GM12878 (cell line): Measurements from ENCODE around the gene HACE1. TPM values are rescaled to one million over a fixed set of nuclear protein-coding genes. Genes with fewer than 3 reads are reported as not detected.
"Not testable (repeated sequence)": the region's sequence is repeated elsewhere in the genome, so short reads cannot be mapped to it uniquely, and the experiment has no call there.

Experiments
- ATAC-seq: fragments of 200-7000 bp; cut with Tn5 transposase; 3 replicates; pipeline ENCODE4 v1.9.1; 2020; ENCODE audit warnings: mild to moderate bottlenecking, moderate library complexity
- BruUV-seq: library from RNA; stranded (reverse); fragments of 400-500 nt; replicated peaks from 2 replicates; lab custom pipeline; 2021; lab: Mats Ljungman, UMichigan
- CTCF ChIA-PET: fragments of 300-600 bp; sonication (Branson Sonifier 250); formaldehyde crosslinking; extraction: SDS; loops from one replicate; lab custom pipeline; 2021; ENCODE audit warnings: inconsistent platforms; lab: Yijun Ruan, JAX
- POLR2A ChIA-PET: fragments of 350-600 bp; formaldehyde crosslinking; extraction: SDS; loops from one replicate; lab custom pipeline; 2021; ENCODE audit warnings: inconsistent platforms; lab: Charles Lee
- RAD21 ChIA-PET: fragments of 300-600 bp; sonication (Branson Sonifier 250); formaldehyde crosslinking; loops from one replicate; lab custom pipeline; 2023; ENCODE audit warnings: antibody characterized with exemption; ENCODE audit not compliant: unreplicated experiment; lab: Charles Lee
- SMC1A ChIA-PET: fragments of 300-600 bp; sonication (Branson Sonifier 250); formaldehyde crosslinking; loops from one replicate; lab custom pipeline; 2023; ENCODE audit not compliant: unreplicated experiment, uncharacterized antibody; lab: Charles Lee
- DNase-seq: peaks from one replicate; pipeline ENCODE4 v3.0.0-alpha.2; 2011; ENCODE audit warnings: low read depth, low spot score
- FAIRE-seq: peaks from 3 replicates; lab custom pipeline; 2011; peaks lifted over from hg19 to GRCh38; lab: Jason Lieb, UNC
- H2AFZ ChIP-seq: 2 replicates; pipeline ENCODE4 v1.6.0; 2011; ENCODE audit warnings: low read depth, low read length, control low read depth; ENCODE audit not compliant: control insufficient read depth
- H3K27ac ChIP-seq: 2 replicates; pipeline ENCODE4 v1.5.1; 2011; ENCODE audit warnings: control low read depth; ENCODE audit not compliant: control insufficient read depth, insufficient read depth
- H3K27me3 ChIP-seq, 2 experiments: replicated peaks in 1 of 2; 2 replicates each; pipeline versions ENCODE4 v1.6.0 to v1.6.1; 2011; ENCODE audit warnings: low read length in 1 of 2; ENCODE audit not compliant: control insufficient read depth in 2 of 2, insufficient read depth in 2 of 2
- H3K36me3 ChIP-seq, 2 experiments: 2 replicates each; pipeline ENCODE4 v1.5.1; 2011; ENCODE audit warnings: low read length in 1 of 2; ENCODE audit not compliant: control insufficient read depth in 2 of 2, insufficient read depth in 2 of 2
- H3K4me1 ChIP-seq: 2 replicates; pipeline ENCODE4 v1.6.1; 2011; ENCODE audit warnings: mild to moderate bottlenecking, low read length, moderate library complexity, mixed read lengths; ENCODE audit not compliant: control insufficient read depth, insufficient read depth
- H3K4me2 ChIP-seq: 2 replicates; pipeline ENCODE4 v1.6.0; 2011; ENCODE audit warnings: control low read depth; ENCODE audit not compliant: control insufficient read depth, insufficient read depth
- H3K4me3 ChIP-seq: fragments of 200-600 bp; sonication (generic); 2 replicates; pipeline ENCODE4 v1.5.1; 2016
- H3K79me2 ChIP-seq: 2 replicates; pipeline ENCODE4 v1.6.0; 2011; ENCODE audit warnings: low read length; ENCODE audit not compliant: control insufficient read depth, insufficient read depth
- H3K9ac ChIP-seq: 2 replicates; pipeline ENCODE4 v1.8.0; 2011; ENCODE audit warnings: low read length, control low read depth, mixed read lengths; ENCODE audit not compliant: control insufficient read depth, insufficient read depth
- H3K9me3 ChIP-seq: replicated peaks from 3 replicates; pipeline ENCODE4 v1.5.1; 2011; ENCODE audit warnings: mild to moderate bottlenecking, low read length; ENCODE audit not compliant: control insufficient read depth, insufficient read depth
- H4K20me1 ChIP-seq: 2 replicates; pipeline ENCODE4 v1.6.0; 2011; ENCODE audit not compliant: control insufficient read depth, insufficient read depth
- FOXM1 ChIP-seq: IDR thresholded peaks from 2 replicates; pipeline ENCODE4 v1.6.1; 2012; ENCODE audit warnings: low read depth, mild to moderate bottlenecking, inconsistent platforms, low read length, moderate library complexity
- IKZF1 ChIP-seq: fragments of 450-650 bp; conservative IDR thresholded peaks from 2 replicates; pipeline ENCODE4 v1.6.1; 2017; ENCODE audit warnings: antibody characterized with exemption, mild to moderate bottlenecking
- JUNB ChIP-seq: IDR thresholded peaks from 2 replicates; pipeline ENCODE4 v1.6.1; 2016; ENCODE audit warnings: antibody characterized with exemption, mild to moderate bottlenecking
- MTA3 ChIP-seq: IDR thresholded peaks from 2 replicates; pipeline ENCODE4 v1.6.1; 2012; ENCODE audit warnings: low read length, inconsistent platforms, borderline replicate concordance
- NKRF ChIP-seq: fragments of 450-650 bp; conservative IDR thresholded peaks from 2 replicates; pipeline ENCODE4 v1.6.1; 2017; ENCODE audit warnings: mild to moderate bottlenecking, moderate library complexity
- NR2C2 ChIP-seq: IDR thresholded peaks from 2 replicates; pipeline ENCODE4 v1.6.1; 2011; ENCODE audit warnings: borderline replicate concordance, low read depth; ENCODE audit not compliant: control insufficient read depth, insufficient read length
- NR2F1 ChIP-seq: fragments of 450-650 bp; conservative IDR thresholded peaks from 2 replicates; pipeline ENCODE4 v1.6.1; 2017; ENCODE audit warnings: mild to moderate bottlenecking
- PAX8 ChIP-seq: fragments of 450-650 bp; IDR thresholded peaks from 2 replicates; pipeline ENCODE4 v1.6.1; 2017; ENCODE audit warnings: mild to moderate bottlenecking, moderate library complexity
- PRDM15 ChIP-seq: fragments of 450-650 bp; formaldehyde crosslinking; IDR thresholded peaks from 2 replicates; pipeline ENCODE4 v1.4.0; 2020; ENCODE audit warnings: mild to moderate bottlenecking, moderate library complexity
- SIN3A ChIP-seq: IDR thresholded peaks from 2 replicates; pipeline ENCODE4 v1.6.1; 2012; ENCODE audit warnings: low read depth, low read length, improper control_type of control experiment
- SMARCA5 ChIP-seq: fragments of 450-650 bp; IDR thresholded peaks from 2 replicates; pipeline ENCODE4 v1.6.1; 2017; ENCODE audit warnings: mild to moderate bottlenecking
- TAF1 ChIP-seq: IDR thresholded peaks from 2 replicates; pipeline ENCODE4 v1.6.1; 2011; ENCODE audit warnings: mild to moderate bottlenecking, low read depth, low read length, borderline replicate concordance
- YY1 ChIP-seq: IDR thresholded peaks from 2 replicates; pipeline ENCODE4 v1.6.1; 2011; ENCODE audit warnings: low read depth, mild to moderate bottlenecking, low read length
- ZNF24 ChIP-seq: fragments of 450-650 bp; IDR thresholded peaks from 2 replicates; pipeline ENCODE4 v1.6.1; 2017; ENCODE audit warnings: antibody characterized with exemption, mild to moderate bottlenecking
- WGBS: methylation state at CpG from one replicate; pipeline ENCODE4 v1.1.6; 2016; ENCODE audit warnings: low lambda C conversion rate; ENCODE audit not compliant: insufficient replicate concordance, insufficient coverage; ENCODE audit errors: missing lambda C conversion rate; 5-methylcytosine and 5-hydroxymethylcytosine counted together
- in situ Hi-C: fragments of 300-500 bp; cut with MboI; formaldehyde crosslinking; loops from 9 replicates; pipeline ENCODE4 v1.14.3; 2018; ENCODE audit warnings: mixed read lengths
- intact Hi-C: fragments of 100-400 bp; cut with micrococcal nuclease; formaldehyde crosslinking; loops from one replicate; pipeline ENCODE4 v1.14.2; 2022; ENCODE audit not compliant: unreplicated experiment
- polyA plus RNA-seq, 11 experiments: library from polyadenylated mRNA; depleted of rRNA in 4 of 11; unstranded in 6 of 11; stranded (reverse) in 5 of 11; fragments of >200 nt; fragmentation: Nextera tagmentation in 4 of 11; fragmentation: Illumina TruSeq in 1 of 11; extraction: Ambion mirVana in 4 of 11; extraction: Trizol in 1 of 11; gene quantifications; 1 replicate in 1 of 11; 2 replicates in 10 of 11; pipeline versions ENCODE4 v1.2.1 to v1.2.3, GENCODE V29; 2011 to 2016; ENCODE audit warnings: inconsistent platforms in 2 of 11, missing spikeins in 2 of 11, low read depth in 1 of 11
- total RNA-seq, 4 experiments: library from RNA; depleted of rRNA in 3 of 4; stranded (reverse); fragments of >200 nt in 3 of 4; fragmentation: Illumina TruSeq in 1 of 4; extraction: Trizol in 1 of 4; gene quantifications; 2 replicates each; pipeline versions ENCODE4 v1.2.1 to v1.2.3, GENCODE V29; 2013 to 2021

Gene HACE1
- total and polyA plus RNA-seq, 10 of the 15 experiments (the other 5 are each of a cell fraction or from before 2014, with no cell fraction given): 1.6 to 16.9 (median 5.6) TPM

- ATAC-seq, POLR2A ChIA-PET, H3K9me3 ChIP-seq, in situ Hi-C loops, H3K4me3 ChIP-seq, H2AFZ ChIP-seq, FAIRE-seq, H3K4me2 ChIP-seq, H3K27ac ChIP-seq, H3K4me1 ChIP-seq, H3K36me3 ChIP-seq, BruUV-seq, CTCF ChIA-PET, DNase-seq, SMC1A ChIA-PET, RAD21 ChIA-PET, intact Hi-C loops, H4K20me1 ChIP-seq, H3K79me2 ChIP-seq, H3K27me3 ChIP-seq, H3K9ac ChIP-seq: not testable (repeated sequence)
- WGBS: 81% methylated on average over 4 of the region's 4 CpGs
Observed at GRCh38 chr6:104820820-104821219, 38.9 kb downstream of the HACE1 start.

GRCh38 chr6:104816125-104816524 lies 43.6 kb downstream of the HACE1 start:
- H3K79me2 ChIP-seq: no peaks in the 10 kb centered on the region
- ChIA-PET RAD21 (no interaction called here), POLR2A (no interaction called here), SMC1A (interaction anchor here (1.3 kb wide), 1 partner anchor 27 kb away, joined by 4 read pairs; no protein-coding TSS in a partner anchor), CTCF (no interaction called here)
- no peaks in the 10 kb centered on the region for H3K4me1 ChIP-seq
- H3K9ac ChIP-seq: no peak overlapping the region
- H4K20me1 ChIP-seq: no peaks in the 10 kb centered on the region
- no peak overlapping the region for H3K4me2 ChIP-seq
- in situ Hi-C loops (no loop called here), intact Hi-C loops (no loop called here)
- H3K27me3 ChIP-seq: no peaks in the 10 kb centered on the region
- FAIRE-seq: no peak
- H3K9me3 ChIP-seq: no peaks in the 10 kb centered on the region
- H3K27ac ChIP-seq: no peak overlapping the region
- H2AFZ ChIP-seq: no peak overlapping the region
- 78% methylated on average over 3 of the region's 3 CpGs for WGBS
- no peaks in the 10 kb centered on the region for H3K36me3 ChIP-seq
- no peak overlapping the region for H3K4me3 ChIP-seq
- no peak for DNase-seq
- BruUV-seq: no TSS peak
- no peak for ATAC-seq
- no peak for TF ChIP-seq ZNF24
- TF ChIP-seq NR2C2: no peak
- no peak for TF ChIP-seq NR2F1
- no peak for TF ChIP-seq JUNB
- no peak for TF ChIP-seq SIN3A
- no peak for TF ChIP-seq SMARCA5
- no peak for TF ChIP-seq FOXM1
- no peak for TF ChIP-seq NKRF
- TF ChIP-seq IKZF1: no peak
- no peak for TF ChIP-seq MTA3
- no peak for TF ChIP-seq PRDM15 (CRISPR knock-in tag)
- no peak for TF ChIP-seq PAX8
- TF ChIP-seq TAF1: no peak
- TF ChIP-seq YY1: no peak
